HTERT RPE-1 (cell line): ENCODE results near the gene AGBL5.
"Not testable (repeated sequence)": the region's sequence is repeated elsewhere in the genome, so short reads cannot be mapped to it uniquely, and the experiment has no call there.

ENCODE experiments used
- in situ Hi-C: fragments of 300-500 bp; cut with MboI; formaldehyde crosslinking; loops from 4 replicates; pipeline ENCODE4 v1.14.3; 2020; ENCODE audit warnings: low sequenced_read_pairs

Gene AGBL5

GRCh38 chr2:27089111-27089954 lies 37.9 kb downstream of the AGBL5 start:
- in situ Hi-C loops: no loop called here

- in situ Hi-C loops: no loop called here
Observed at GRCh38 chr2:27091746-27092695, 40.6 kb downstream of the AGBL5 start.

GRCh38 chr2:27092696-27093429 lies 41.4 kb downstream of the AGBL5 start:
- in situ Hi-C loops: no loop called here

- in situ Hi-C loops: no loop called here
Observed at GRCh38 chr2:27093430-27094352, 42.2 kb downstream of the AGBL5 start.

GRCh38 chr2:27094353-27094984 lies 43.0 kb downstream of the AGBL5 start:
- in situ Hi-C loops: no loop called here

- in situ Hi-C loops: no loop called here
Observed at GRCh38 chr2:27095427-27095744, 43.9 kb downstream of the AGBL5 start.

GRCh38 chr2:27095745-27096651 lies 44.5 kb downstream of the AGBL5 start:
- in situ Hi-C loops: no loop called here

- in situ Hi-C loops: no loop called here
Observed at GRCh38 chr2:27096748-27097297, 45.4 kb downstream of the AGBL5 start.

GRCh38 chr2:27097341-27097740 lies 45.9 kb downstream of the AGBL5 start:
- in situ Hi-C loops: no loop called here

GRCh38 chr2:27099334-27099955 lies 48.0 kb downstream of the AGBL5 start:
- in situ Hi-C loops: no loop called here

- in situ Hi-C loops: no loop called here
Observed at GRCh38 chr2:27100036-27100435, 48.6 kb downstream of the AGBL5 start.

GRCh38 chr2:27102329-27102728 lies 50.9 kb downstream of the AGBL5 start:
- in situ Hi-C loops: no loop called here

- in situ Hi-C loops: no loop called here
Observed at GRCh38 chr2:27105981-27106380, 54.5 kb downstream of the AGBL5 start.

- in situ Hi-C loops: no loop called here
Observed at GRCh38 chr2:27108221-27108620, 56.8 kb downstream of the AGBL5 start.

- in situ Hi-C loops: no loop called here
Observed at GRCh38 chr2:27109083-27109482, 57.6 kb downstream of the AGBL5 start.

GRCh38 chr2:27110603-27111352 lies 59.3 kb downstream of the AGBL5 start:
- in situ Hi-C loops: not testable (repeated sequence)

GRCh38 chr2:27111392-27112078 lies 60.1 kb downstream of the AGBL5 start:
- in situ Hi-C loops: not testable (repeated sequence)
